ENCODE measurements around the gene RPH3AL.

Gene RPH3AL

GRCh38 chr17:179781-180380 lies 172.7 kb downstream of the RPH3AL start:
- H3K27ac ChIP-seq = no peak overlapping the region
- no peak for TF ChIP-seq CTCF (conservative IDR thresholded peaks at IDR 0.05)

GRCh38 chr17:179066-179432 lies 173.6 kb downstream of the RPH3AL start:
- no peak for TF ChIP-seq CTCF (conservative IDR thresholded peaks at IDR 0.05)

GRCh38 chr17:178292-179065 lies 174.1 kb downstream of the RPH3AL start:
- no peak for TF ChIP-seq CTCF (conservative IDR thresholded peaks at IDR 0.05)
- no peak overlapping the region for H3K27ac ChIP-seq

More at GRCh38 chr17:179066-179432, 173.6 kb downstream of the RPH3AL start:
- H3K27ac ChIP-seq = no peak overlapping the region

- H3K27ac ChIP-seq = no peak overlapping the region
- no peak for TF ChIP-seq CTCF (conservative IDR thresholded peaks at IDR 0.05)
Measured at GRCh38 chr17:177762-178161, 174.8 kb downstream of the RPH3AL start.

GRCh38 chr17:177155-177554 lies 175.5 kb downstream of the RPH3AL start:
- H3K27ac ChIP-seq = no peak overlapping the region
- no peak for TF ChIP-seq CTCF (conservative IDR thresholded peaks at IDR 0.05)

- no peak for TF ChIP-seq CTCF (conservative IDR thresholded peaks at IDR 0.05)
- H3K27ac ChIP-seq = no peak overlapping the region
Measured at GRCh38 chr17:173166-173911, 179.3 kb downstream of the RPH3AL start.

- no peak for TF ChIP-seq CTCF (conservative IDR thresholded peaks at IDR 0.05)
- no peak overlapping the region for H3K27ac ChIP-seq
Measured at GRCh38 chr17:172401-172800, 180.2 kb downstream of the RPH3AL start.

All from VCaP (cell line).